TTC549 (cell line): Measurements from ENCODE around the gene MLPH.
"Not testable (repeated sequence)": the region's sequence is repeated elsewhere in the genome, so short reads cannot be mapped to it uniquely, and the experiment has no call there.

ENCODE experiments used
- FAIRE-seq: peaks from 2 replicates; lab custom pipeline; 2012; peaks lifted over from hg19 to GRCh38; lab: Jason Lieb, UNC

The MLPH gene

GRCh38 chr2:237588044-237588696, 101.1 kb downstream of the MLPH start:
- no peak for FAIRE-seq

GRCh38 chr2:237590272-237591140, 103.5 kb downstream of the MLPH start, which contains the start of gene RAB17:
RAB17 (minus strand) TSS chr2:237590734; CDS start chr2:237586154, 4,580 bp downstream.
- no peak for FAIRE-seq

DNA sequence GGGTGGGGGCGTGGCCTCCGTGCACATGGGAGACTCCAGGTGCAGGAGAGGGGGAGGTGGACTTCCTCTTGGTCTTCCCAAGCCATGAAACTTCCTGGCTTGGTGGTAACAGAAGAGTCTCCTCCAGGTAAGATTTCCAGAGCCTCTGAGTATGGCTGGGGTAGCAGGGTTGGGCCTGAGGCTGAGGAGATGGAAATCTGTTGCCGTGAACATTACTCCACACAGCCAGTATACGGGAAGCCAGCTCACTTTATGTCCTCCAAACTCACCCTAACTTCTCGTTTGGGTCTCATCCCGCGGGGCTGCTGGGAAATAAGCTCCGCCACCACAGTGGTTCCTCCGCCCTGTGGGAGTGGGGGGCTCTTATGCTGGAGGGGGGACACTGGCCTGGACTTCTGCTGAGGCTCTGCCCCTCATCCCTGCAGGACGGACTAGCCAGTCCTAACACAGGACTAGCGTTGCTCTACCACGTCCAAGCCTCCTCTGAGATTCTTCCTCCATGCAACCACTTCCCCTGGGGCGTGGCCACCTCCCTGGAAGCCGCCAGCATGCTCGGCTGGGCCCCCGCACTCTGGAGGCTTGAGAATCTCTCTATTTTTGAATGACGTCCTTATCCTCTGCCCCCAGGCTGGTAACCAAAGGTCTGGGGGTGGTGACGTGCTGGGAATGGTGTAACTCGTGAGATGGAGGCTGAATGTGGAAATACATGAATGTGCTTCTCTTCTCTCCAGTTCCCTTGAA, 104.3 kb downstream of the MLPH start:
- no peak for FAIRE-seq

- FAIRE-seq, result no peak
These were observed 105.5 kb downstream of the MLPH start for GRCh38 chr2:237592425-237592980.

DNA sequence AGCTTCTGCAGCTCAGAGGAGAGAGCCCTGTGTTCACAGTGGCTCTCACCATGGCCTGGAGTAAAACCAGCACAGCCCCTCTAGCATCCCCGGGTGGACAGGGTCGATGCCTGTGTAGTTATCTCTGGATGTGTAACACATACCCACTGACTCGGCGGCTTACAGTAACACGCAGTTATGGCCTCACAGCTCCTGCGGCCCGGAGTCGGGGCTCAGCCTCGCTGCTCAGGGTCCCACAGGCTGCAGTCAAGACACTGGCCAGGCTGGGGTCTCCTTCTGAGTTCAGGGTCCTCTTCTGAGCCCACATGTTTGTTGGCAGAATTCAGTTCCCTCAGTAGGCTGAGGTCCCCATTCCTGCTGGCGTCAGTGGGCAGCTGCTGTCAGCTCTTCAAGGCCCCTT, 106.0 kb downstream of the MLPH start:
- FAIRE-seq, result no peak

- FAIRE-seq, result no peak
These were observed 106.7 kb downstream of the MLPH start for GRCh38 chr2:237593596-237594320.

DNA sequence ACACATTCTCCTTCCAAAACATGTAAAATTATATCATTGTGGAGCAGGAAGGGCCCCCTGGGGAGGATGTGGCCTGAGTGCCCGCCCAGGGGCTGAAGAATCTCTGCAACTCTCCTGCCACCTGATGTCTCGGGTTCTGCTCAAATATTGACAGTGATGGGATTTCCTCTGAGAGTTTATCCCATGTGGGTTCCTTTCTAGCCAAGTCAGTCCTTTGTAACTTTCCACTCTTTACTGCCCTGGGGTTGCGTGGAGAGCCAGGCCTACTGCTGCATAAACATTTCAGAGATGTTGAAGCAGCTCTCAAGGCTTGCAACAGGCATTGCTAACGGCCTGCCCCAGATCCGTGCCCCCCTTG, 107.4 kb downstream of the MLPH start:
- FAIRE-seq, result no peak

DNA sequence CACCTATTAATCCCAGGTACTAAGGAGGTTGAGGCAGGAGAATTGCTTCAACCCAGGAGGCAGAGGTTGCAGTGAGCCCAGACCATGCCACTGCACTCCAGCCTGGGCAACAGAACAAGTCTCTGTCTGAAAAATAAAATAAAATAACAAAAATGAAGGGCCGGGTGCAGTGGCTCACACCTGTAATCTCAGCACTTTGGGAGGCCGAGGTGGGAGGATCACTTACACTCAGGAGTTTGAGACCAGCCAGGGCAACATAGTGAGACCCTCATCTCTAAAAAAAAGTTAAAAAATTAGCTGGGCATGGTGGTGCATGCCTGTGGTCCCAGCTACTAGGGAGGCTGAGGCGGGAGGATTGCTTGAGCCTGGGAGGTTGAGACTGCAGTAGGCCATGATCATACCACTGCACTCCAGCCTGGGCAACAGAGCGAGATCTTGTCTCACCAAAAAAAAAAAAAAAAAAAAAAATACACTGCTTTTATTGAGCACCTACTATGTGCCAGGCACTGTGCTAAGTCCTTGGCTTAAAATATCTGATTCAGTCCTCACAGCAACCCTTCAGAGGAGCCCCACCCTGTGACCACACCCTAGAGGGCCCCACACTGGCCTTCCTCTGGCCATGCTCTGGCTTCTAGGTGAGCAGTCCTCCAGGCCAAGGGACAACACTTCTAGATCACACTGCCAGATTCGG, 108.9 kb downstream of the MLPH start:
- FAIRE-seq, result not testable (repeated sequence)

DNA sequence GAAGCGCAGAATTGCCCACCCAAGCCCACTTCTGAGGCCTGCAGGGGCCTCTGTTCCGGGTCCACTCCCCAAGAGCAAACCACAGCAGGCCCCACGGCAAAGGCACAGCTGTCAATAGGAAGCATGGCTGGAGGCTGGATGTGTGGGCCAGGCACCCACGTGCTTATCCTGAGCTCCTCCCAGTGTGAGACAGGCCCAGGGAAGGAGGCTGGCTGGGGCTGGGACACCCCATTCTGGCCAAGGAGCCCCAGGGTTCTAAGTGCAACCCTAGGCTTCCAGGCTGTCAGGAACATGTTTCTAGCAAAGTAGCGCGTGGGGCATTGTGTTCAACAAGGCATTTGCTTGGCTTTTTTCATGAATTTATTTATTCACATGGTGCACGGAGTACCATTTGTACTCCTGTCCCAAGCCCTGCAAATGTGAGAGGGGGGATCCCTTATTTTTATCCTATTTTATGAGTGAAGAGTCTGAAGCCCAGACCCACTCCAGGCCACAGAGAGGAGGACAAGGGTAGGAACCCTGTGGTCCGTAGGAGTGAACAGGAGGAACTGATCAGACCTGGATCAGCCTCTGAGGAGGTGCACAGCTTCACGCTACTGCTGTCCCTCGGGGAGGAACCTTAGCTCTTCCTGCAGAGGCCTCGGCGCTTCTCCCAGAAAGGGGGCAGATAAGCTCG, 109.6 kb downstream of the MLPH start:
- FAIRE-seq, result no peak

- no peak for FAIRE-seq
These were observed 110.4 kb downstream of the MLPH start for GRCh38 chr2:237597196-237598145.

DNA sequence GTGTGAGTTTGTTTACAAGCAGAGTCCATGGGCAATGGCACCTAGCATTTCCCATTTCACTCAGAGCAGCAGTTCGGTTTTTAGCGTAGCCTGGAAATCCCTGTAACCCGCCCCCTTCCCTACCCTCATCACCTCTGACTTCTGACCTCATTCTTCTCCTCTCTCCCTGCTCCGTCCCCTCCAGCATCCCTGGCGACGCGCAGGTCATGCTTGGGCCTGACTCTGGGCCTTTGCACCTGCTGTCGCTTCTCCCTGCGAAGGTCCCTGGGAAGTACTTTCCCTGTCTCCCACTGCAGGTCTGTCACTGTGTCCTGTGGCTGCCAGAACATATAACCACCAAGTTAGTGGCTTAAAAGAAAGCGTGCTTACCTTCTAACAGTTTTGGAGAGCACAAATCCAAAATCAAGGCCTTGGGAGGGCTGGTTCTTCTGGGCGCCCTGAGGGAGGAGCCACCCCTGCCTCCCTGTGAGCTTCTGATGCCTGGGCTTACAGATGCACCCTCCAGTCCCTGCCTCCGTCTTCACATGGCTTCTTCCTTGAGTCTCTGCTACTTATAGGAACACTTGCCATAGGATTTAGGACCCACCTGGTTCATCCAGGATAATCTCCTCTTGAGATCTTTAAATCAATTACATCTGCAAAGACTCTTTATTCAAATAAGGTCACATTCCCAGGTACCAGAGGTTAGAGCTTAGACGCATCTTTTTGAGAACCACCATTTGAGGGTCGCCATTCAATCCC, 111.6 kb downstream of the MLPH start:
- FAIRE-seq, result no peak

GRCh38 chr2:237599465-237600110, 112.5 kb downstream of the MLPH start:
- no peak for FAIRE-seq

DNA sequence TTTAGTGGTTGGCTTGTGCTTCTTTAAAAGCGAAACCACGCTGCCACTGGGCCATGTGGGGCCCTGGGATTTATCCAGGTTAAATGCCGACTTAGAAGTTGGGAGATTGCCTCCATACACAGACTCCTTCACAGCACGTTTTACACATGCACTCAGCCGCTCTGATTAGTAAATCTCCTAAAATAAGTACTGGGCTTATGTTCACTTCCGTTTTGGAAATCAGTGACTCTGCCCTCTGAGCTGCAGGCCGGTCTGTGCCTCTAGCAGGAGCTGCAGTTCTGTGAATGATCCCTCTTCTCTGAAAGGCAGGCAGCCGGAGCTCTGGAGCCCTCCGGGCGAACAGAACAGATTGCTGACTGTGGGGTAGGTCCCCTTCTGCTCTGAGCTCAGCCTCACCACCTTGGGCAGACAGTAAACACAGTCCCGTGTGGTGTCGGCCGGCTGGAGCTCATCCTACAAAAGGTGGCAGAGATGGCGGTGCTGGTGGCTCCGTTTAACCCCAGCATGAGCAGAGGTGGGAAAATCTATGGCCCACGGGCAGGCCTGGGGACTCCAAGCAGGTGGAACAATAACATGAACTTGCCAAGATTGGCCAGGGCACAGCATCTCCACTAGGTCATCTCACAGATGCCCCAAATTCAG, 113.3 kb downstream of the MLPH start:
- no peak for FAIRE-seq

DNA sequence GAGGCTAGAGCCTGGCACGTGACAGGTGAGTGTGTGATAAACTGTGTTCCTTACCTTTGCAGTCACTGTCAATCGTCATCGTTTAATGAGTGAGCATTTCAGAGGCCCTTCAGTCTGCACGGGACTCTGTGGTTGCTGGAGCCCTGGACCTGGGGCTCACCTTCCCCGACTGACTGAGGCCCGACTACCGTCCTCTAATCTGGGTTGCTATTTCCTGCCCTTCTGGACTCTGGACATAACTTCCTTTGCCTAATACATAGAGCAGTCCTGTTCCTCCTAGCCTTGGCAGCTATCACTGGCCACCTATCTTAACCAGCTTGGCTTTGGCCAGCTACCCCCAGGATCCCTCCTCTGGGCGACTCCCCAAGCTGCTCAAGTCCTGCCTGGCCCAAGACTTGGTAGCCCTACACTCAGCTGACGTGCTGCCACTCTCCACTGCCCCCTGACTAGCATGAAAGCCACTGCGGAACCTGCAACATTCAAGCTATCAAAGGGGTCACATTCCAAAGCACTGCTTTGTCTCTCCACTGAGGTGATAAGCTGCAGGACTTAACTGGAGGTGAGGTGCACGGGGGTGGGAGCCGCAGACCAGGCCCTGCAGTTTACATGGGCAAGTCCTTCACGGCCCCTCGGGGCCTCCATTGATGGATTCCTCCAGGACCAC, 114.5 kb downstream of the MLPH start:
- FAIRE-seq, result no peak

DNA sequence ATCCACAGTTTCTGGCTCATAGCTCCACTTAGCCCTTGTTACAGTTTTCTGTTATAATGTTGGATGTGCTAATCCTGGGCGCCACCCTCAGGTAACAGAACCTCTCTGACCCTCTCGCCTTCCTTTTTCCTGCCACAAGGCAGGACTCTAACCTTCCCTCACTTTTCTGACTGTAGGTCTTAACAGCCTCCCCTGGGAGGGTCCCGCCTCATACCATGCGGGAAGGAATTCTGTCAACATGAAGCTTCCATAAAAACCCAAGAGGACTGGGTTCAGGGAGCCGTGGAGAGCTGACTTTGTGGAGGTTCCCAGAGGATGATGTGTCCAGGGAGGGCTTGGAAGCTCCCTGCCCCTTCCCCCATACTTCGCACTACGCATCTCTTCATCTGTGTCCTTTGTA, 115.4 kb downstream of the MLPH start:
- no peak for FAIRE-seq

DNA sequence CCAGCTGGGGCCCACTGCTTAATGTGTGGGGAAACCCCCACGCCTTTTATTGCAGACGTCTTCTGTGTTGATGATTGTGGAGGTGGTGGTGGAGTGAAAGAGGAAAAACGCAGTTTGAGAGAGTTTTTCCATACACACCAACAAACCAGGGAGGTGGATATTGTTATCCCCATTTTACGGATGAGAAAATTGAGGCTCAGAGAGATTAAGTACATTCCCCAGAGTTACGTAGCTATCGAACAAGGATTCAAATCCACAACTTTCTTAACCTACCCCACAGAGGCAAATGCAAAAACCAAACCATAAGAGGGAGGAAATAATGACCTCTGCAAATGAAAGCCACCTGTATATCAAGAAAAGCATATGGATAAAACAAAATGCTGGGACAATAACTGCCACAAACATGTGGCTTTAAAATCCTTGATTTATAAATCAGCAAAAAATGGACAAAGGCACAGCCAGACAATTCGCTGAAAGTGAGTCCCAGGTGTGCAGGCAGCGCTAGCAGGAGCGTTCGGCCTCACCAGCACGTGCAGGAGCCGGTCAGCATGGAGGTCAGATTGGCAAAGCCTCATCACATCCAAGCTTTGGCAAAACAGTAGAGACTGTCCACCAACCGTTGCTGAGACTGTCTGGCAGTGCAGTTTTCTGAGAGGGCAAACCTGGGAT, 116.1 kb downstream of the MLPH start:
- FAIRE-seq, result no peak
